ENCODE results near the gene SLC29A4.
"Not testable (repeated sequence)": the region's sequence is repeated elsewhere in the genome, so short reads cannot be mapped to it uniquely, and the experiment has no call there.

GRCh38 chr7:5273831-5274405 lies 8.8 kb upstream of the SLC29A4 start:
- TF ChIP-seq, protein P1, sequence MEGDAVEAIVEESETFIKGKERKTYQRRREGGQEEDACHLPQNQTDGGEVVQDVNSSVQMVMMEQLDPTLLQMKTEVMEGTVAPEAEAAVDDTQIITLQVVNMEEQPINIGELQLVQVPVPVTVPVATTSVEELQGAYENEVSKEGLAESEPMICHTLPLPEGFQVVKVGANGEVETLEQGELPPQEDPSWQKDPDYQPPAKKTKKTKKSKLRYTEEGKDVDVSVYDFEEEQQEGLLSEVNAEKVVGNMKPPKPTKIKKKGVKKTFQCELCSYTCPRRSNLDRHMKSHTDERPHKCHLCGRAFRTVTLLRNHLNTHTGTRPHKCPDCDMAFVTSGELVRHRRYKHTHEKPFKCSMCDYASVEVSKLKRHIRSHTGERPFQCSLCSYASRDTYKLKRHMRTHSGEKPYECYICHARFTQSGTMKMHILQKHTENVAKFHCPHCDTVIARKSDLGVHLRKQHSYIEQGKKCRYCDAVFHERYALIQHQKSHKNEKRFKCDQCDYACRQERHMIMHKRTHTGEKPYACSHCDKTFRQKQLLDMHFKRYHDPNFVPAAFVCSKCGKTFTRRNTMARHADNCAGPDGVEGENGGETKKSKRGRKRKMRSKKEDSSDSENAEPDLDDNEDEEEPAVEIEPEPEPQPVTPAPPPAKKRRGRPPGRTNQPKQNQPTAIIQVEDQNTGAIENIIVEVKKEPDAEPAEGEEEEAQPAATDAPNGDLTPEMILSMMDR (optimal IDR thresholded peaks at IDR 0.05 in 1 of 3, IDR thresholded peaks at IDR 0.05 in 1 of 3, conservative IDR thresholded peaks at IDR 0.05 in 1 of 3; ENCODE audit: extremely low read depth in 1 of 3, insufficient read depth in 2 of 3, low read length in 3 of 3) = not testable (repeated sequence)
- TF ChIP-seq EZH2 (IDR thresholded peaks at IDR 0.05; ENCODE audit: low read length) = not testable (repeated sequence)

Measured in keratinocyte (primary cell).